Chondrocyte (in vitro differentiated cells): ENCODE results near the gene TFDP2. TPM values are rescaled to one million over a fixed set of nuclear protein-coding genes. Genes with fewer than 3 reads are reported as not detected.

Experiments used
- DNase-seq: peaks from one replicate; pipeline ENCODE4 v3.0.0; 2021; ENCODE audit warnings: mixed read lengths, low spot score
- H3K27ac Mint-ChIP-seq: one replicate; pipeline ENCODE4 v1.8.0; 2021; ENCODE audit warnings: mild to moderate bottlenecking, moderate library complexity, mixed read lengths; ENCODE audit not compliant: unreplicated experiment
- H3K27me3 Mint-ChIP-seq: 2 replicates; pipeline ENCODE4 v1.8.0; 2021; ENCODE audit warnings: low read depth, mixed read lengths
- H3K36me3 Mint-ChIP-seq: 2 replicates; pipeline ENCODE4 v1.8.0; 2021; ENCODE audit warnings: low read depth, mixed read lengths
- H3K4me1 Mint-ChIP-seq: 2 replicates; pipeline ENCODE4 v1.8.0; 2021; ENCODE audit warnings: low read depth, mild to moderate bottlenecking, mixed read lengths
- H3K4me3 Mint-ChIP-seq: one replicate; pipeline ENCODE4 v1.8.0; 2021; ENCODE audit warnings: mild to moderate bottlenecking, moderate library complexity, mixed read lengths; ENCODE audit not compliant: unreplicated experiment
- H3K9me3 Mint-ChIP-seq: 2 replicates; pipeline ENCODE4 v1.8.0; 2021; ENCODE audit warnings: low read depth, mixed read lengths
- CTCF ChIP-seq: fragments of 200-600 bp; sonication (generic); IDR thresholded peaks from 2 replicates; pipeline ENCODE4 v1.5.0; 2021; ENCODE audit warnings: antibody characterized with exemption, mild to moderate bottlenecking, moderate library complexity
- total RNA-seq: library from RNA; stranded (reverse); gene quantifications from 3 replicates; pipeline ENCODE4 v1.2.1, GENCODE V29; 2021

Gene TFDP2
- total RNA-seq, 1 donor from 2014 or later: 36.5 TPM

- H3K4me3 Mint-ChIP-seq: no peak overlapping the region
- H3K27ac Mint-ChIP-seq: peak overlapping the region; percentile 15
- peaks cover 18% of the 10 kb centered on the region for H3K36me3 Mint-ChIP-seq
Measured at GRCh38 chr3:141905129-141905528, 244.2 kb downstream of the TFDP2 start.

GRCh38 chr3:141904203-141904602, 245.1 kb downstream of the TFDP2 start:
- no peak for TF ChIP-seq CTCF

More at GRCh38 chr3:141905129-141905528, 244.2 kb downstream of the TFDP2 start:
- peaks cover 3% of the 10 kb centered on the region for H3K9me3 Mint-ChIP-seq
- DNase-seq: no peak
- peaks cover 5% of the 10 kb centered on the region for H3K4me1 Mint-ChIP-seq
- TF ChIP-seq CTCF: no peak
- H3K27me3 Mint-ChIP-seq: no peaks in the 10 kb centered on the region

GRCh38 chr3:141901914-141902313, 247.4 kb downstream of the TFDP2 start:
- DNase-seq: no peak
- Mint-ChIP-seq H3K36me3 (peaks cover 7% of the 10 kb centered on the region), H3K27me3 (no peaks in the 10 kb centered on the region), H3K27ac (no peak overlapping the region), H3K9me3 (peaks cover 3% of the 10 kb centered on the region), H3K4me1 (peaks cover 9% of the 10 kb centered on the region), H3K4me3 (no peak overlapping the region)
- no peak for TF ChIP-seq CTCF

More at GRCh38 chr3:141904203-141904602, 245.1 kb downstream of the TFDP2 start:
- no peak overlapping the region for H3K4me3 Mint-ChIP-seq
- peaks cover 5% of the 10 kb centered on the region for H3K4me1 Mint-ChIP-seq
- H3K27me3 Mint-ChIP-seq: no peaks in the 10 kb centered on the region
- peaks cover 12% of the 10 kb centered on the region for H3K36me3 Mint-ChIP-seq
- H3K9me3 Mint-ChIP-seq: peaks cover 3% of the 10 kb centered on the region
- no peak overlapping the region for H3K27ac Mint-ChIP-seq
- no peak for DNase-seq

GRCh38 chr3:141900343-141900742, 249.0 kb downstream of the TFDP2 start:
- H3K4me1 Mint-ChIP-seq: peaks cover 13% of the 10 kb centered on the region
- DNase-seq: no peak
- H3K36me3 Mint-ChIP-seq: peaks cover 7% of the 10 kb centered on the region
- TF ChIP-seq CTCF: no peak
- H3K4me3 Mint-ChIP-seq: no peak overlapping the region
- no peaks in the 10 kb centered on the region for H3K27me3 Mint-ChIP-seq
- peaks cover 3% of the 10 kb centered on the region for H3K9me3 Mint-ChIP-seq
- no peak overlapping the region for H3K27ac Mint-ChIP-seq

GRCh38 chr3:141898908-141899307, 250.4 kb downstream of the TFDP2 start:
- H3K36me3 Mint-ChIP-seq: peaks cover 4% of the 10 kb centered on the region
- DNase-seq: no peak
- no peak overlapping the region for H3K27ac Mint-ChIP-seq
- no peak for TF ChIP-seq CTCF
- H3K4me3 Mint-ChIP-seq: no peak overlapping the region
- no peaks in the 10 kb centered on the region for H3K27me3 Mint-ChIP-seq
- peaks cover 18% of the 10 kb centered on the region for H3K4me1 Mint-ChIP-seq
- peaks cover 3% of the 10 kb centered on the region for H3K9me3 Mint-ChIP-seq
